H1 (cell line): Measurements from ENCODE around the gene MAP4K5. TPM values are rescaled to one million over a fixed set of nuclear protein-coding genes. Genes with fewer than 3 reads are reported as not detected.

Experiments
- CTCF ChIA-PET: fragments of 300-600 bp; sonication (Branson Sonifier 250); formaldehyde crosslinking; loops from one replicate; lab custom pipeline; 2021; ENCODE audit not compliant: partially characterized antibody; lab: Charles Lee
- POLR2A ChIA-PET: fragments of 300-600 bp; sonication (Branson Sonifier 250); formaldehyde crosslinking; loops from one replicate; lab custom pipeline; 2021; ENCODE audit warnings: inconsistent platforms; ENCODE audit not compliant: partially characterized antibody; lab: Charles Lee
- DNase-seq, 2 experiments: peaks; one replicate each; pipeline versions ENCODE4 v3.0.0 to v3.0.0-alpha.2; 2010 to 2022; ENCODE audit warnings: low spot score in 2 of 2, low read depth in 1 of 2, mixed read lengths in 1 of 2
- FAIRE-seq: peaks from 2 replicates; lab custom pipeline; 2011; peaks lifted over from hg19 to GRCh38; lab: Jason Lieb, UNC
- H2AFZ ChIP-seq: 2 replicates; pipeline ENCODE4 v1.8.1; 2012; ENCODE audit warnings: low read length, inconsistent platforms
- H2AK5ac ChIP-seq: 2 replicates; pipeline ENCODE4 v1.6.1; 2013; ENCODE audit warnings: low read depth, low read length
- H2BK120ac ChIP-seq: replicated peaks from 2 replicates; pipeline ENCODE3; 2013; ENCODE audit warnings: low read depth, low read length, inconsistent platforms
- H2BK12ac ChIP-seq: 2 replicates; pipeline ENCODE4 v1.6.1; 2013; ENCODE audit warnings: low read depth, low read length
- H2BK15ac ChIP-seq: 2 replicates; pipeline ENCODE4 v1.6.1; 2013; ENCODE audit warnings: low read length
- H2BK20ac ChIP-seq: 2 replicates; pipeline ENCODE4 v1.6.1; 2013; ENCODE audit warnings: low read length
- H2BK5ac ChIP-seq: 2 replicates; pipeline ENCODE4 v1.6.1; 2013; ENCODE audit warnings: low read depth, low read length
- H3K14ac ChIP-seq: 2 replicates; pipeline ENCODE4 v1.6.1; 2013; ENCODE audit warnings: inconsistent platforms; ENCODE audit not compliant: insufficient read length
- H3K18ac ChIP-seq: 2 replicates; pipeline ENCODE4 v1.6.1; 2013; ENCODE audit warnings: low read length; ENCODE audit errors: extremely low read depth
- H3K23ac ChIP-seq: 2 replicates; pipeline ENCODE4 v1.6.1; 2013; ENCODE audit warnings: inconsistent platforms; ENCODE audit not compliant: insufficient read length
- H3K23me2 ChIP-seq: 2 replicates; pipeline ENCODE4 v1.6.1; 2013; ENCODE audit warnings: low read depth, low read length
- H3K27ac ChIP-seq: 2 replicates; pipeline ENCODE4 v1.6.1; 2011; ENCODE audit warnings: low read depth, low read length, inconsistent platforms
- H3K27me3 ChIP-seq, 4 experiments: replicated peaks in 1 of 4; 1 replicate in 1 of 4; 2 replicates in 3 of 4; pipeline versions ENCODE4 v1.6.1 to v1.8.1; 2011 to 2013; ENCODE audit warnings: low read length in 3 of 4, mild to moderate bottlenecking in 3 of 4, inconsistent platforms in 2 of 4, mixed read lengths in 2 of 4, moderate library complexity in 1 of 4; ENCODE audit not compliant: control insufficient read depth in 3 of 4, insufficient read depth in 3 of 4; ENCODE audit errors: extremely low read depth in 1 of 4
- H3K36me3 ChIP-seq, 4 experiments: 2 replicates each; pipeline versions ENCODE4 v1.6.1 to v1.8.1; 2011 to 2013; ENCODE audit warnings: mild to moderate bottlenecking in 4 of 4, low read length in 3 of 4, moderate library complexity in 2 of 4, control low read depth in 1 of 4, inconsistent platforms in 1 of 4; ENCODE audit not compliant: insufficient read depth in 4 of 4, control insufficient read depth in 2 of 4
- H3K4ac ChIP-seq: replicated peaks from 2 replicates; pipeline ENCODE3; 2013; ENCODE audit warnings: low read length, low read depth, mixed read lengths, inconsistent platforms; ENCODE audit not compliant: insufficient read length
- H3K4me1 ChIP-seq, 4 experiments: replicated peaks in 1 of 4; 1 replicate in 1 of 4; 2 replicates in 3 of 4; pipeline versions ENCODE4 v1.6.1 to v1.8.1; 2011 to 2013; ENCODE audit warnings: low read length in 3 of 4, inconsistent platforms in 2 of 4, mixed read lengths in 1 of 4; ENCODE audit not compliant: insufficient read depth in 4 of 4, control insufficient read depth in 3 of 4
- H3K4me2 ChIP-seq, 2 experiments: 2 replicates each; pipeline versions ENCODE4 v1.6.1 to v1.8.1; 2011 to 2013; ENCODE audit warnings: low read depth in 2 of 2, low read length in 2 of 2, control low read depth in 1 of 2, inconsistent platforms in 1 of 2, mild to moderate bottlenecking in 1 of 2; ENCODE audit not compliant: insufficient read depth in 1 of 2
- H3K4me3 ChIP-seq, 4 experiments: fragments of 200-600, 300-600 bp in 1 of 4; sonication (generic), shearing (Covaris generic), sonication (Bioruptor Twin) in 1 of 4; 2 replicates each; pipeline versions ENCODE4 v1.5.1 to v1.8.1; 2011 to 2016; ENCODE audit warnings: low read length in 4 of 4, low read depth in 3 of 4, control low read depth in 2 of 4, inconsistent platforms in 2 of 4, mild to moderate bottlenecking in 2 of 4, mixed read lengths in 1 of 4, moderate library complexity in 1 of 4; ENCODE audit not compliant: insufficient read depth in 2 of 4; ENCODE audit errors: extremely low read depth in 1 of 4
- H3K56ac ChIP-seq: replicated peaks from 2 replicates; pipeline ENCODE3; 2013; ENCODE audit warnings: low read depth, mild to moderate bottlenecking, mixed read lengths, low read length, inconsistent platforms; ENCODE audit not compliant: insufficient read length
- H3K79me1 ChIP-seq: 2 replicates; pipeline ENCODE4 v1.6.1; 2013; ENCODE audit warnings: low read depth, low read length, control low read depth
- H3K79me2 ChIP-seq, 2 experiments: 2 replicates each; pipeline versions ENCODE4 v1.6.1 to v1.8.1; 2012 to 2013; ENCODE audit warnings: low read length in 2 of 2, mild to moderate bottlenecking in 2 of 2, inconsistent platforms in 1 of 2; ENCODE audit not compliant: insufficient read depth in 2 of 2, control insufficient read depth in 1 of 2
- H3K9ac ChIP-seq, 4 experiments: replicated peaks in 1 of 4; 1 replicate in 1 of 4; 2 replicates in 3 of 4; pipeline versions ENCODE4 v1.6.1 to v1.8.1; 2011 to 2013; ENCODE audit warnings: low read depth in 3 of 4, low read length in 3 of 4, control low read depth in 2 of 4, mild to moderate bottlenecking in 2 of 4, moderate library complexity in 2 of 4, inconsistent platforms in 1 of 4; ENCODE audit errors: extremely low read depth in 1 of 4
- H3K9me3 ChIP-seq, 2 experiments: 2 replicates each; pipeline versions ENCODE4 v1.6.1 to v1.8.1; 2012 to 2013; ENCODE audit warnings: mild to moderate bottlenecking in 2 of 2, moderate library complexity in 2 of 2, control low read depth in 1 of 2, inconsistent platforms in 1 of 2, low read depth in 1 of 2, low read length in 1 of 2, mixed read lengths in 1 of 2; ENCODE audit not compliant: insufficient read depth in 2 of 2
- H4K20me1 ChIP-seq, 2 experiments: replicated peaks in 1 of 2; 2 replicates each; pipeline versions ENCODE3 to v1.8.1; 2011 to 2013; ENCODE audit warnings: inconsistent platforms in 2 of 2, low read length in 2 of 2, mild to moderate bottlenecking in 1 of 2; ENCODE audit not compliant: insufficient read depth in 2 of 2, control insufficient read depth in 1 of 2
- H4K5ac ChIP-seq: 2 replicates; pipeline ENCODE4 v1.6.1; 2013; ENCODE audit warnings: low read length, low read depth, mixed read lengths, inconsistent platforms; ENCODE audit not compliant: insufficient read length
- H4K8ac ChIP-seq: 2 replicates; pipeline ENCODE4 v1.8.0; 2013; ENCODE audit warnings: mild to moderate bottlenecking, moderate library complexity, low read length, inconsistent platforms; ENCODE audit not compliant: insufficient read depth; ENCODE audit errors: extremely low read depth
- H4K91ac ChIP-seq: replicated peaks from 2 replicates; pipeline ENCODE3; 2013; ENCODE audit warnings: low read length, mixed read lengths, inconsistent platforms; ENCODE audit not compliant: insufficient read length
- CHD2 ChIP-seq: IDR thresholded peaks from 2 replicates; pipeline ENCODE4 v1.6.1; 2012; ENCODE audit warnings: low read length, improper control_type of control experiment
- CREB1 ChIP-seq: IDR thresholded peaks from 2 replicates; pipeline ENCODE4 v1.6.1; 2012; ENCODE audit warnings: inconsistent platforms
- GTF2F1 ChIP-seq: IDR thresholded peaks from 2 replicates; pipeline ENCODE4 v1.6.1; 2012; ENCODE audit warnings: low read depth, low read length, improper control_type of control experiment, borderline replicate concordance
- MAFK ChIP-seq: IDR thresholded peaks from 2 replicates; pipeline ENCODE4 v1.6.1; 2012; ENCODE audit warnings: low read depth, mild to moderate bottlenecking, improper control_type of control experiment, low read length
- NRF1 ChIP-seq: IDR thresholded peaks from 2 replicates; pipeline ENCODE4 v1.6.1; 2011; ENCODE audit warnings: mild to moderate bottlenecking, low read depth, low read length, improper control_type of control experiment
- POLR2AphosphoS5 ChIP-seq: IDR thresholded peaks from 2 replicates; pipeline ENCODE4 v1.6.1; 2011; ENCODE audit warnings: low read depth, low read length
- RBBP5 ChIP-seq: IDR thresholded peaks from 2 replicates; pipeline ENCODE4 v1.7.1; 2012; ENCODE audit warnings: low read depth, mild to moderate bottlenecking, inconsistent platforms, low read length, moderate library complexity, borderline replicate concordance
- SUZ12 ChIP-seq: fragments of 200-600 bp; sonication (generic); IDR thresholded peaks from 2 replicates; pipeline ENCODE4 v1.6.1; 2012; ENCODE audit warnings: mild to moderate bottlenecking, inconsistent platforms, low read length, moderate library complexity, mixed read lengths
- WGBS, 2 experiments: shearing (Covaris generic) in 1 of 2; methylation state at CpG; one replicate each; pipeline versions ENCODE4 v1.1.6 to v1.1.7; 2013 to 2015; ENCODE audit warnings: low lambda C conversion rate in 2 of 2, mixed read lengths in 2 of 2, inconsistent platforms in 1 of 2, low coverage in 1 of 2, missing lambda C conversion rate in 1 of 2; ENCODE audit not compliant: insufficient replicate concordance in 2 of 2, insufficient coverage in 1 of 2, insufficient read length in 1 of 2; ENCODE audit errors: extremely low coverage in 1 of 2, missing lambda C conversion rate in 1 of 2; 5-methylcytosine and 5-hydroxymethylcytosine counted together
- polyA plus RNA-seq, 7 experiments: library from polyadenylated mRNA; depleted of rRNA in 3 of 7; stranded (reverse) in 5 of 7; unstranded in 2 of 7; fragments of >200 nt in 5 of 7; fragments of 200-250 nt in 2 of 7; gene quantifications; 1 replicate in 5 of 7; 2 replicates in 1 of 7; 4 replicates in 1 of 7; pipeline versions ENCODE4 v1.2.1 to v1.2.3, GENCODE V29; 2011 to 2013; ENCODE audit warnings: missing spikeins in 2 of 7, mixed read lengths in 2 of 7
- total RNA-seq: library from RNA; stranded (reverse); fragmentation: NEBNext Ultra II Directional; extraction: Animal tissue kit (Norgen Biotek cat#: 25700); gene quantifications from 2 replicates; pipeline ENCODE4 v1.2.1, GENCODE V29; 2021
- TF ChIP-seq, protein P1 (sequence below), 3 experiments: IDR thresholded peaks; 1 replicate in 2 of 3; 2 replicates in 1 of 3; pipeline versions ENCODE4 v1.5.1 to v1.6.1; 2011; ENCODE audit warnings: low read length in 3 of 3, mild to moderate bottlenecking in 3 of 3, inconsistent platforms in 2 of 3, low read depth in 1 of 3, moderate library complexity in 1 of 3; ENCODE audit not compliant: insufficient read depth in 1 of 3; ENCODE audit errors: control extremely low read depth in 1 of 3

MAP4K5 gene
- total and polyA plus RNA-seq, 2 of the 8 experiments (the other 6 are each of a cell fraction or from before 2014, with no cell fraction given) = 7.6 to 34.5 TPM

DNA sequence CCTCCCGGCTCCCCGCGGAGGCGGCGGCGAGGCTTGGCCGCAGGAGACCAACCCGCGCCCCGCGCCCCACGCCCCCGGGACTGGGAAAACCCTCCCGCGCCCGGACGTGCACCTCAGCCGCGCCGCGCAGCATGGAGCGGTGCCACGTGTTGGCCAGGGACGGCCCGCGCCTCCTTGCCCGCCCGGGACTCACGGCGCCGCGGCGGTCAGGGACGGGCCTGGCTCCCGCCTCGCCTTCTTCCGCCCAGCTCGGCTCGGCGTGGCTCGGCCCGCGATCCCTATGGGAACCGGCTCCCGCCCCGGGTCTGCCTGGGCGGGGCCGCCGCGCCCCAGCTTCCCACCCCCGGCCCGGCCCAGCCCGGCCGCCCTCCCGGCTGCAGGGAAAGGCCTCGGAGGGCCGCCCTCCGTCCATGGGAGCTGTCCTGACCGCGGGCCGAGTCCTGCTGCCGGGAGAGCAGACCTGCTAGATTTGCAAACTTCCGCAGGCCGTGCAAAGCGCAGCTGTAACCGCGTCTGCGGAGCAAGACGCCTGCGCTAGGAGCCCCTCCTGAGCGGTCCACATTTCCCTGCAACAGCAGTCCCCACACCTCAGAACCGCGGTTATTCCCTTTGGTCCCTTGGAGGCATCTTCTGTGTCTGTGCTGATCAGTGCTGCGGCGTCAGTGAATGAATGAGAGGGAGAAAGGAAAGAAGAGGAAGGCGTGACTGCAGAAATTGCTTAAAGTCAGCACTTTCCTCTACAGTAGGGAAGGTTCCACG is 135.6 kb downstream of the MAP4K5 start, which contains the start of gene CDKL1:
CDKL1 (minus strand) TSS at position 251 of the 759 bp plus-strand sequence. CDS start 1,013 bp downstream, outside the sequence.
- Histone ChIP-seq H2BK120ac (no peak within 1 kb of the TSS), H3K23ac (no peak within 1 kb of the TSS), H3K27me3 (peaks cover 0 to 14% (median 9%) of the 10 kb centered on the region in 4 experiments; a peak in 4 of 7 replicates), H4K5ac (no peak within 1 kb of the TSS), H2BK12ac (peak within 1 kb of the TSS; percentile 71), H2BK15ac (peak within 1 kb of the TSS; percentile 48; the same call in 1 of the 2 replicates), H3K14ac (no peak within 1 kb of the TSS), H2BK20ac (no peak within 1 kb of the TSS), H3K18ac (peak within 1 kb of the TSS; percentile 76), H3K27ac (no peak within 1 kb of the TSS; the same call in 1 of the 2 replicates), H3K79me1 (no peaks in the 10 kb centered on the region), H3K9ac (peak within 1 kb of the TSS; percentile 56 to 93 (median 64); a peak in 6 of 7 replicates), H3K4ac (no peak within 1 kb of the TSS), H2AFZ (peak within 1 kb of the TSS; percentile 97), H2BK5ac (peak within 1 kb of the TSS; percentile 26; the same call in 1 of the 2 replicates), H3K4me1 (peaks cover 4 to 12% (median 7%) of the 10 kb centered on the region in 4 experiments; a peak in 6 of 7 replicates), H4K20me1 (no peaks in the 10 kb centered on the region), H3K23me2 (peaks cover 11% of the 10 kb centered on the region), H4K8ac (peak within 1 kb of the TSS; percentile 91), H4K91ac (peak within 1 kb of the TSS; percentile 26), H3K79me2 (no peaks in the 10 kb centered on the region), H3K56ac (no peak within 1 kb of the TSS), H3K4me2 (peak within 1 kb of the TSS; percentile 84 to 98), H3K9me3 (no peaks in the 10 kb centered on the region), H3K36me3 (no peaks in the 10 kb centered on the region), H2AK5ac (no peak within 1 kb of the TSS), H3K4me3 (peak within 1 kb of the TSS; percentile 60 to 75 (median 70))
- 2% methylated on average over 35 of the region's 77 CpGs; no CpG with 5 or more reads in 1 of the 2 experiments for WGBS, 2 experiments
- CTCF ChIA-PET = interaction anchor here (0.7 to 1.0 kb wide), 3 partner anchors 76 to 377 kb away, joined by 3 read pairs; partner anchors contain the start of gene MAP4K5
- FAIRE-seq = no peak
- DNase-seq = peak in 1 of 2 experiments; percentile 84
- POLR2A ChIA-PET = interaction anchor here (0.6 to 3.2 kb wide), 6 partner anchors 9 to 272 kb away, joined by 3 to 10 read pairs (median 6); partner anchors contain the start of genes DMAC2L, L2HGDH, MAP4K5 and SAV1
- TF ChIP-seq, protein P1, sequence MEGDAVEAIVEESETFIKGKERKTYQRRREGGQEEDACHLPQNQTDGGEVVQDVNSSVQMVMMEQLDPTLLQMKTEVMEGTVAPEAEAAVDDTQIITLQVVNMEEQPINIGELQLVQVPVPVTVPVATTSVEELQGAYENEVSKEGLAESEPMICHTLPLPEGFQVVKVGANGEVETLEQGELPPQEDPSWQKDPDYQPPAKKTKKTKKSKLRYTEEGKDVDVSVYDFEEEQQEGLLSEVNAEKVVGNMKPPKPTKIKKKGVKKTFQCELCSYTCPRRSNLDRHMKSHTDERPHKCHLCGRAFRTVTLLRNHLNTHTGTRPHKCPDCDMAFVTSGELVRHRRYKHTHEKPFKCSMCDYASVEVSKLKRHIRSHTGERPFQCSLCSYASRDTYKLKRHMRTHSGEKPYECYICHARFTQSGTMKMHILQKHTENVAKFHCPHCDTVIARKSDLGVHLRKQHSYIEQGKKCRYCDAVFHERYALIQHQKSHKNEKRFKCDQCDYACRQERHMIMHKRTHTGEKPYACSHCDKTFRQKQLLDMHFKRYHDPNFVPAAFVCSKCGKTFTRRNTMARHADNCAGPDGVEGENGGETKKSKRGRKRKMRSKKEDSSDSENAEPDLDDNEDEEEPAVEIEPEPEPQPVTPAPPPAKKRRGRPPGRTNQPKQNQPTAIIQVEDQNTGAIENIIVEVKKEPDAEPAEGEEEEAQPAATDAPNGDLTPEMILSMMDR (IDR thresholded peaks at IDR 0.05; ENCODE audit: control extremely low read depth in 1 of 3, insufficient read depth in 1 of 3, low read depth in 1 of 3, low read length in 3 of 3) = no peak
- TF ChIP-seq CHD2 (no peak), POLR2AphosphoS5 (peak; percentile 40), CREB1 (no peak), GTF2F1 (no peak), SUZ12 (peak; percentile 10; the same call in 1 of the 2 replicates), NRF1 (no peak), RBBP5 (peak; percentile 56; the same call in 1 of the 2 replicates), MAFK (0 out of 2 replicates have a peak, but pooled peaks have one; percentile 3)
